GM19035 (cell line): ENCODE results near the gene PRELID1.
"Not testable (repeated sequence)": the region's sequence is repeated elsewhere in the genome, so short reads cannot be mapped to it uniquely, and the experiment has no call there.

Source experiments
- ATAC-seq: cut with Tn5 transposase; IDR thresholded peaks from one replicate; pipeline ENCODE4 v1.9.1; 2021; ENCODE audit not compliant: unreplicated experiment

The PRELID1 gene

GRCh38 chr5:177297922-177298321 is 5.7 kb upstream of the PRELID1 start:
- no peak for ATAC-seq

GRCh38 chr5:177299697-177300096 is 3.9 kb upstream of the PRELID1 start:
- no peak for ATAC-seq

GRCh38 chr5:177300236-177300880 is 3.2 kb upstream of the PRELID1 start:
- ATAC-seq = no peak

GRCh38 chr5:177300951-177301350 is 2.6 kb upstream of the PRELID1 start:
- no peak for ATAC-seq

GRCh38 chr5:177301503-177302165 is 2.0 kb upstream of the PRELID1 start:
- no peak for ATAC-seq

- no peak for ATAC-seq
Observed at GRCh38 chr5:177302354-177303110, 1.1 kb upstream of the PRELID1 start.

- ATAC-seq = peak; percentile 6
Observed at GRCh38 chr5:177303925-177304391, 359 bp downstream of the PRELID1 start.

- ATAC-seq = no peak
Observed at GRCh38 chr5:177304392-177305119, 957 bp downstream of the PRELID1 start.

GRCh38 chr5:177306103-177306640 is 2.6 kb downstream of the PRELID1 start:
- not testable (repeated sequence) for ATAC-seq

GRCh38 chr5:177306674-177307543 is 3.3 kb downstream of the PRELID1 start:
- ATAC-seq = no peak

- no peak for ATAC-seq
Observed at GRCh38 chr5:177307544-177308363, 4.2 kb downstream of the PRELID1 start.

- no peak for ATAC-seq
Observed at GRCh38 chr5:177308740-177309139, 5.1 kb downstream of the PRELID1 start.

- ATAC-seq = no peak
Observed at GRCh38 chr5:177309351-177310191, 6.0 kb downstream of the PRELID1 start.

- no peak for ATAC-seq
Observed at GRCh38 chr5:177310332-177310731, 6.7 kb downstream of the PRELID1 start.

- no peak for ATAC-seq
Observed at GRCh38 chr5:177310757-177311391, 7.3 kb downstream of the PRELID1 start.

- ATAC-seq = no peak
Observed at GRCh38 chr5:177311392-177311722, 7.8 kb downstream of the PRELID1 start.

- ATAC-seq = peak; percentile 72
Observed at GRCh38 chr5:177311723-177312648, 8.4 kb downstream of the PRELID1 start, which contains the start of gene MXD3. Gene MXD3 (minus strand): TSS chr5:177311898. CDS start chr5:177311830, 68 bp downstream.
